Astrocyte of the hippocampus (primary cell): Measurements from ENCODE around the gene ATP8A2.
"Not testable (repeated sequence)": the region's sequence is repeated elsewhere in the genome, so short reads cannot be mapped to it uniquely, and the experiment has no call there.

Experiments used
- DNase-seq: peaks from one replicate; pipeline ENCODE4 v3.0.0; 2011; ENCODE audit warnings: low read depth, low spot score

ATP8A2 gene

DNA sequence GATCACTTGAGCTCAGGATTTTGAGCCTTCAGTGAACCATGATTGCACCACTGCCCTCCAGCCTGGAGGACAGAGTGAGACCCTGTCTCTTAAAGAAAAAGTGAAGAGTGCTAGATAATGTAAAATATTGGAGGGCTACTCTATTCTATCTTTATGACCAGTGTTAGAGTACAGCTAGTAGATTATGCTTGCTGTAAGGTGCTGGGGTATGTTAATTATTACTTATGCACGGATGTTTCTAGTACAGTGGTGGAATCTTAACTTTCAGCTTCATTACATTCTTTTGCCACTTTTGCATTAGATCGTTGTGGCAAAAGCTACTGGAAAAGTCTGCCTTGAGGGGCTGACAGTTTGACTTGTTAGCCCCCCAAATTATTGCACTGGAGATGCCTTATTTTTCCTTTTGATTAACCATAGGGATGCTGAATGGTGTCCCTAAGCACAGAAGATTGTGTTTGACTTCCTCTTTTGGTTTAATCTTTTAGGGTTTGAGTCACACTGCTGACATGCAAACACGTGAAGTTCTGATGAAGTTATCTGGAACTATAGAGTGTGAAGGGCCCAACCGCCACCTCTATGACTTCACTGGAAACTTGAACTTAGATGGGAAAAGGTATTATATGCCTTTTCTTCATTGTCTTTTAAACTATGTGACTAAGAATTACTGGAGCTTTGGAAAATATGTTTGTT, 169.8 kb downstream of the ATP8A2 start:
- no peak for DNase-seq

DNA sequence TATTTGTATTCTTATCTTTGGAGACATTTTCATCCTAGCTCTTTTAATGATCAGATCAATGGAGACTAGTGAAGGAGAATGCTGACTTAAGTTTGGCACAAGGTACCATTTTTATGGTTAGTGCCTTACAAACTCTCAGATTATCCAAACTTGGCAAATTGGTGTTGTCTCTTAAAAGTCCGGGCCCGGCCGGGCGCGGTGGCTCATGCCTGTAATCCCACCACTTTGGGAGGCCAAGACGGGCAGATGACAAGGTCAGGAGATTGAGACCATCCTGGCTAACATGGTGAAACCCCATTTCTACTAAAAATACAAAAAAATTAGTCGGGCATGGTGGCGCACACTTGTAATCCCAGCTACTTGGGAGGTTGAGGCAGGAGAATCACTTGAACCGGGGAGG, 177.2 kb downstream of the ATP8A2 start:
- not testable (repeated sequence) for DNase-seq

DNA sequence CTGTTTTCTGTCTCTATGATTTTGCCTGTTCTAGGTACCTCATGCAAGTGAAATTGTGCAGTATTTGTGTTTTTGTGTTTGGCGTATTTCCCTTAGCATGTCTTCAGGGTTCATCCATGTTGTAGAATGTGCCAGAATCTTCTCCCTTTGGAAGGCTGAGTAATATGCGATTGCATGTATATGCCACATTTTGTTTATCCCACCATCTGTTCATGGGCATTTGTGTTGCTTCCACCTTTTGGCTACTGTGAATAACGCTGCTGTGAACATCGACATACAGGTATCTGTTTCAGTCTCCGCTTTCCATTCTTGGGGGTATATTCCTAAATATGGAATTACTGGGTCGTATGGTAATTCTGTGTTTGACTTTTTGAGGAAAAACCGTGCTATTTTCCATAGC, 190.0 kb downstream of the ATP8A2 start:
- no peak for DNase-seq

DNA sequence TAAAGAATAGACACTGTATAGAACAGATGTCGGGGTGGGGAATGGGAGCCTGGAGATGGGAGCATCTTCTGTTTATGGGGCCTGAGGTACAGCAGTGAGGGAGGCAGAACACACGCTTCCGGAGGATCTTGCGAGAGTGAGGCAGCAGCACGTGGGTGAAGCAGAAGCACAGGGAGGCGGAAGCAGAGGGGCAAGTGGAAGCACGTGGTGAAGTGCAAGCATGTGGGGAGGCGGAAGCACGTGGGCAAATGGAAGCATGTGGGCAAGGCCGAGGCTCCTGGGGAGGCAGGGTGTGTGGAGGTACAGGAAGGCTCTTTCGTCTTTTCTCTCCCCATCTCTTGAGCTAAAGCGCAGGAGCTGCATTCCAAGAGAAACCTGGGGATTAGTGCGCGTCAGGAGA, 198.4 kb downstream of the ATP8A2 start:
- no peak for DNase-seq

DNA sequence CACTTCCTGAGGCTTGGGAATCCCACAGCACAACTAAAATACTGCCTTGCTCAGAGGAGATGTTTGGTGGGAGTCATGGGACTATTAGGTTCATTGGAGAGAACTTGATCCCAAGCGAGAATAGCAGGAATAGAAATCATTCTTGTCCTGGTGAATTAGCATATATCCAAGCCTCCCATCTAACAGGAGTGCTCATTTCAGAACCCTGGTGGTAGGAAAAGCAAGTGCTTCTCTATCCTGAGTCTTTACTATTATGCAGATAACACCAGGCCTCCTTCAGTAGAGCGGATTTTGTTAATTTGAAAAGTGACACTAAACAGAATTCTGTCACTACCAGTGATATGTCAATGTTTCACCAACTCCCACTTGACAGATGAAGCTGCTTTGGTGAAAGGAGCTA, 199.5 kb downstream of the ATP8A2 start:
- DNase-seq = no peak

DNA sequence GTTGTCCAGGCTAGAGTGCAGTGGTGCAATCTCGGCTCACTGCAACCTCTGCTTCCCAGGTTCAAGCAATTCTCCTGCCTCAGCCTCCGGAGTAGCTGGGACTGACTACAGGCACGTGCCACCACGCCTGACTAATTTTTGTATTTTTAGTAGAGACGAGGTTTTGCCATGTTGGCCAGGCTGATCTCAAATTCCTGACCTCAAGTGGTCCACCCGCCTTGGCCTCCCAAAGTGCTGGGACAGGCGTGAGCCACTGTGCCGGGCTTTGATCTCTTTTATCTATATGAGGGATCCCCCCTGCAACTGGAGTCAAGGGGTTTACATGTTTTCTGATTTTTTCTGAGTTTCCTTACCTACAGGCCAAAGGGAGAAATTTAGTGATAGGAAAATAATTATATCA, 200.4 kb downstream of the ATP8A2 start:
- DNase-seq = not testable (repeated sequence)

DNA sequence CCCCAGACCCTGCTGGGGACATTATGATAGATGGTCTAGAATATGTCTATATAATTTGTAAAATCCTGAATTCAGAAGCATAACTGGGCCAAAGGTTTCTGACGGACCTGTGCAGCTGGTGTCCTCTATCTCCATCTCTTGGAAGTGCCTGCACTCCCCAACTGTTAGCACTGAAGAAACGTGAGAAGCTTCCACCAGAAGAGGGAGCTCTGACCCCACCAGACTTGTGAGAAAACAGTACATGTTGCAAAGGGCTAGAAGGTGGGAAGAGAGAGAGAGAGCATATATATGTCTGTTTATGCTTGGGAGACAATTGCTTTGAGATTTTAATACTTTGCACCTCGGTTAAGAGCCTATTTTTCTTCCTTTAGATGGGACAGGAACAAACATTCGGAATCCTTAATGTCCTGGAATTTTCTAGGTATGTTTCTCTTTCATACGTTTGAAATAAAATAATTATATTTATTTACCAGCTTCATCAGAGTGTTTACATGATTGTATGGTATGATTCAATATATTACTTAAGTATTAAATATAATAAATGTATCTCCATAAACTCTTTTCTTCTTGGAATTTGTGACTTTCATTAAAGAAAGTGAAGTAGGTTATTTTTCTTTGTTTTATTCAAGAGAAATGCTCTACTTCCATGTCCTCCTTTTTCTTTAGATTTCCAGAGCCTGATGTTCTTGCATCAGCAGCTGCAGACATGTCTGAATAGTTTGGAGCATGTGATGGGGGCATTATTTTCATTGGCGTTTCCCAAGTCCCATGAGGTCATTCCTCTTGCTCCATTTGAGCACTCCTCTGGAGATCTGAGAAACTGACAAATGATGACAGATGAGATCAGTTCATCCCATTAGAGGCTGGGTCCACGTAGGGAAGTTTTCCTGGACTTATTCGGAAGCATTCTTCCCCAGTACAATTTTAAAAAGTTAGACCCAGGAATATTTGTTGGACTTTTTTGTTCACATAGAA, 202.9 kb downstream of the ATP8A2 start:
- DNase-seq = peak; percentile 93

DNA sequence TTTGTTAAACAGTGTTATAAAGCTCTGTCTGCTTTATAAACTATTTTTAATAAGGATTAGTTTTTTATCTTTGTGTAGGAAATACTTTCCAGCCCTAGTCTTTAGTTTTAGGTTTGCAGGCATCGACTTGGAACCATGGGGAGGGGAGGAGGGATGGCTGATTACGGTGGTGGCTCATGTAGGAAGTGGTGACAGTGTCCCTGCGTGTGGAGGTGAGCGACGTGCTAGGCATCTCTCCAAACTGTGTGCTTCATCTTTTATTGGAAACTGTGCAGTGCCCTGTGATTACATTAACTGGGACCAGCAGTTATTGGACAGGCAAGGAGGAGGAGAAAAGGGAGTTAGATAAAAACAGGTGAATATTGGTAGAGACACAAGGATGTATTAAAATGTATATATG, 203.8 kb downstream of the ATP8A2 start:
- no peak for DNase-seq

DNA sequence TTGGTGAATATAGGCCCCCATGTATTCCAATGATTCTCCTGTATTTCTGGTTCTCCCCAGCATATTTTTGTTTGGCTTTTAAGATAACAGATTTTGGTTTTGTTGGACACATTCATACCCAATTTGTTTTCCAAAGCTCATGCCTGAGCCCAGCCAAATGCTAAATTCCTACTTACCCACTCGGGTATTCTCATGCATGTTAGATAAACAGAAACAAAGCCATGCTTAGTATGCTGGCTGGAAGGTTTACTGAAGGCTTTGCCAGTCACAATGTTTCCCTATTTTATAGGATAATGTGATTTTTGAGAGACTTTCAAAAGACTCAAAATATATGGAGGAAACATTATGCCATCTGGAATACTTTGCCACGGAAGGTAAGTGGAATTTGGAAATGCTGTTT, 206.8 kb downstream of the ATP8A2 start:
- peak; percentile 53 for DNase-seq

DNA sequence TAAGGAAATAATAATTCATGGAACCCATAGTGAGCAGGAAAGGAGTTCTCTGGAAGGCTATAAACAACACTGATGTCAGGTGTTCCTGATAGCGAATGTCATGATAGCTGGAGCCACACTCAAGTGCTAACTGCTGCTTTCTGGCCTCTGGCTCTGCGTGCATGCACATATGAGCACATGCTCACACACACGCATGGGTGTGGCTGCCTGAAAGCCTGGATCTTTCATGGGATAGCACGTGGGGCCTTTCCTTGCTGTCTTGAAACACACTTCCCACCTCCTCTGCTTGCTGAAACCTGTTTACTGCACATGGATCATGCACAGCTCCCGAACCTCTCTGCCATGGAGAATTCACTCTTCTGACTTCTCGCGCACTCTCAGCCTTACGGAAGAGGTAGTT, 207.4 kb downstream of the ATP8A2 start:
- DNase-seq = no peak

DNA sequence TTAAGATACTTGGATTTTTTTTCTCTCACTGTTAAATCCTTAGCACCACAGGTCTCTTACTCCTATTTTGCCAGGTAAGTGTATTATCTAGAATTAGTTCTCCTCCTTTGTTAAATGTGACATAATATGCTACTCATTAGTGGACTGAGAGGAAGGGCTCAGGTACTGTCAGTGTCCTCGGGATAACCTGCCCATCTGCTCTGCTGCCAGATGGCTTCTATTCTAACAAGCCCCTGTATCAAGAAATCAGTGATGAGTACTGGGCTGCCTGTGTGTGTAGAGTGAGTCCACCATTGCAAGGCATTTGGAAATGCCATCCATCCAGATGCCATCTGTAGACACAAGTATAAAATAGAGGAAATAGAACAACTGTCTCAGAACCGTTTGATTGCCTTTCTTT, 209.6 kb downstream of the ATP8A2 start:
- no peak for DNase-seq

DNA sequence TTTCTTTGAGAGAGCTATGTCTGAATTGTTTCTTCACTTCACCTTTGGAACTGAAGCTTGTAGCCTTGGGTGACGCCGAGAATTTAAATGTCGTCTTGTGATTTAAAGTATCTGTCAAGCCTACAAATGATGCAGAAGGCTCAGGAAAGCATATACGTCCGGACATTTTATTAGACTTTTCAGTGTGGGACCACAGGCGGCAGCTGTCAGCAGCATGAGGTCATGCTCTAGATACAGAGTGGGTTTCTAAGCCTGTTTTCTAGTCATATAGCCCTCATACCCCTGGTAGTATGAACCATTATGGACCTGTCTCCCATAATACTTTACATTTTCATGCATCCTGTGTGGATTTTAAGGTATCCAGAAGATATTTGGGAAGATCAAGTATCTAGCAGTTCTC, 212.3 kb downstream of the ATP8A2 start:
- DNase-seq = no peak

DNA sequence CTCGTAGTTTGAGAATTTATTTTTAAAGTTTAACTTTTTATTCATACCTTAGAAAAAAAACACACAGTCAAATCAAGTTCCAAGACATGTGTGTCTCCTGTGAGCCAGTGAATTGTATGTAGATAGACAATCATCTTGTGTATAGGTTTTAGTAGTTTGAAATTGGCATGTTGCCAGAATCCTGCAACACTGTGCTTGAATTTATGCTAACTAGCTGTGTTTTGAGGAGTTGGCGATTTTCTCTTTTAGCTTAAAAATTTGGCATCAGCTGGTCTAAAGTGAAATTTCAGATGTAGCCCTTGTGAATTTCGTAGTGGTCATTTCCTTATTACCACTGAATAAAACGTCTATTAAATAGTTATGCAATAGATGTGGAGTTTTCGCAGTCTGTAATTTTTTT, 213.2 kb downstream of the ATP8A2 start:
- no peak for DNase-seq

DNA sequence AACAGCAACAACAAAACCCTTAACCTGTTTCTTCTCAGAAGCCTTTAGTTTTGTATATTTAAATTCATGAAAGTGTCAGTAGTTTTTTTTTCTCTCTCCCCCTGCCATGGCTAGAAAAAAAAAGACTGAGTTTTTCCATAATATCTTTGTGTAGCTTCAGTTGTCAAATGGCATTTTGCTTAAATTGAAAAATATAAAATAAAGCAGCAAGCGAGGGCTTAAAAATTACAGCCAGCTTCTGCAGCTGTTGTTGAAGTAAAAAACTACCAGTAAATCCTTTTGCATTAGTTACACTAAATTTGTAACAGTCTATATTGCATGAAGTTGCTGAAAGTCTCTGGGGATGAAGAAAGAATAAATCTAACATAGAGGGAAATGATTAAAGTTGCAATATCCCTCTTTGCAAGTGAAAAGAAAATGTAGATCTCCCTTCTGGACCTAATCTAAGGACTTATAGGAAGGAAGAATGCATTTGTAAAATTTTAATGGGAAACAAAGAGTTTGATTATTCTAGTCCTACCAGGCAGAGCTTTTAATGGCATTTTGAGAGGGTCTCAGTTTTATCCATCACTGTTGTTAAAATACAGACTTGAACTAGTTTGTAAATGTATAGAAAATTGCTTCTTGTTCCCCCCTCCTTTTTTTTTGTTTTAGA, 215.7 kb downstream of the ATP8A2 start:
- no peak for DNase-seq

DNA sequence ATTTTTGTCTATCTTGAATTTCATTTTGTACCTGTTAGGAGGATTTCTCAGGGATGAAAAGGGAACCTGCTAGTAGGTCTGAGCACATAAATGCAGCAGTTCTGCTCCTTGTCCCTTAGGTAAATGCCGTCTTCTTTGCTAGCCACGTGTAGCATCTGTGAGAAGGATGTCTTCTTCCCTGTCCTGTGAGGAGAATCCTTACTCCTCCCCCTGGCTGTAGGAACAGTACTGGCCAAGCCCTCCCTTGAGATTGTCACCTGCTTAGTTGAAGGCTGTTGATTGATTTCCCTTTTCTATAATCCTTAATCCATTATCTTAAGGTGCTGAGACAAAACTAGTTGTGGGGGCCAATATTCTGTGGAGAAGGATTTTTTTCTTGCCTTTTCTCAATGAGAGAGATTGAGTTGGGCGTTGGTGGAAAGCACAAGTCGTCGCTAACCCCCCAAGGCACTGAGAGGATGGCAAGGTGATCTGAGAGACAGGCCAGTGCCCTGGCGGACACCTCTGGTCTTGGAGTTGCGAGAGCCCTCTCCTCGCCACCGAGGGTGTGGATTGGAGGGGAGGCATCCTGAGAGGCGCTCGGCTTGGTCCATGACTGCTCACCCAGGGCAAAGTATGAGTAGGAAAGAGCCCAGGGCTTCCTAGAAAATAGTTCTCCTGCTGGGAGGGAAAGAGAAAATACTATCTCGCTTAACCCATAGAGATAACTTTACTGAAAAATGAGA, 216.7 kb downstream of the ATP8A2 start:
- DNase-seq = no peak

DNA sequence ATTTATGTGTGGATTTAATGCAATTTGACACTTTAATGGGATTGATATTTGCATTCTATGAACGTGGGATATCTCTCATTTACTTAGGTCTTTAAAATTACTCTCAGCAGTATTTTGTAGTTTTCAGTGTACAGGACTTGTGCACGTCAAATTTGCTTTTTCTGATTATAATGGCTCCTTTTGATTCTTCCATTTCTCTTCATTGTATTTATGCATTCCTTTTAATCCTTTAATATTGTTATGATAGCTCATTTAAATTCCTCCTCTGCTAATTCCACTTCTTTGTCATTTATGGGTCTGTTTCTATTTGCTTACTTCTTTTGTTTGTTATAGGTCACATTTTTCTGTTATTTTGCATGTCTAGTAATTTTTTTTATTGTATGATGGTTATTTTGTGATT, 226.6 kb downstream of the ATP8A2 start:
- no peak for DNase-seq

DNA sequence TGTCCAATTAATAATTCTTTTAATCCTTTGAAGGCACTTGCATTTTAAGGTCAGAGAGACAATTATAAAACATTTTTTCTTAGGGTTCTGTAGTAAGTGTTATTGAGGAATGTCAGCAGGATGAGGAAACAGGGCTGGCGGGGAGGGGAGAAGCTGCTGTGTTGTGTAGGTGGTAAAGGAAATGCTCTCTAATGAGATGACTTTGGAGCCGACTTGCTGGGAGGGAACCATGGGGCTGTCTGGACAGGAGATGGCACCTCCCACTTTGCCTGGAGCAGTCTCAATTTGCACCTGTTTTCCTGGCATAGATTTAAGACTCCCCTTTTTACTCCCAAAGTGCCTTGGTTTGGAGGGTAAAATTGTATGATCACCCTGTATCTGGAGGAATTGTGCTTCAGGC, 230.4 kb downstream of the ATP8A2 start:
- no peak for DNase-seq

DNA sequence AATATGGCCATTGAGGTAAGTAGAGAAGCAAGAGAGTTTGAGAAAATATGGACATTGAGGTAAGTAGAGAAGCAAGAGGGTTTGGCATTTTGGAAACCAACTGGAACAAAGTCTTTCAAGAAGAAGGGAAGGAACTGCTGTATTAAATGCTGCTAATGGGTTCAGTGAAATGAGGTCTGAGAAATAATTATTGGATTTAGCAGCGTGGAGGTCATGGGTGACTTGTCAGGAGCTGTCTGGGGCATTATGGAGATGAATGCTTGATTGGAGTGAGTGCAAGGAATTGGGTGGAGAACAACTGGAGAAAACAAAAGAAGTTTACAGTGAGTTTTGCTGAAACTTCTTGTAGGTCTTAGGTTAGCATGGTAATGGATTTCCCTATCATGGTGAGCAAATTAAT, 232.3 kb downstream of the ATP8A2 start:
- no peak for DNase-seq

DNA sequence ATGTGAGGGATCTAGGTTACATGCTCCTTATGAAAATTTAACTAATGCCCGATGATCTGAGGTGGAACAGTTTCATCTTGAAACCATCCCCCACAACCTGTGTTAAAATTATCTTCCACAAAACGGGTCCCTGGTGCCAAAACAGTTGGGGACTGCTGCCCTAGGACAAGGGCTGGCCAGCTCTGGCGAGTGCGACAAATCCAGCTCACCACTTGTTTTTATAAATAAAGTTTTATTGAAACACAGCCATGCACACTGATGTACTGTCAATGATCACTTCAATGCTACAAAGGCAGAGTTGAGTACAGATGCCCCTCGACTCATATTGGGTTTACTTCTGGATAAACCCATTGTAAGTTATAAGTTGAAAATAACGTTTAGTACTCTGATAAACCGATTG, 235.3 kb downstream of the ATP8A2 start:
- DNase-seq = no peak

DNA sequence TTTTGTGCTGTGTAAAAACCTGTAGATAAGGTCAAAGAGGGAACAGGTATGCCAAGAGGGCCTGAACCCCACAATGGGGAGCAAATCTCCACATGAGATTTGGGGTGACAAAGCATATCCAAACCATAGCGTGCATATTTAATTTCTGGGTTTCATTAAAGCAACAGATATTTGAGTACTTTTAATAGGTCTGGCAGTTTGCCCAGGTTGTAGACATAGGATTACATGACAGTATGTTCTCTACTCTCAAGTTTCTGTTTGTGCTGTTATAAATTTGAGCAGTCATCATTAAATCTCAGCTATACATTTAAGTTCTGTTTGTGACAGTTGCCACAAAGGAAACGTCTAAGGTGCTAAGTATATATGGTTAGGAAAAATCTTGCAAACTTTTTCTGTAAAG, 236.4 kb downstream of the ATP8A2 start:
- no peak for DNase-seq

DNA sequence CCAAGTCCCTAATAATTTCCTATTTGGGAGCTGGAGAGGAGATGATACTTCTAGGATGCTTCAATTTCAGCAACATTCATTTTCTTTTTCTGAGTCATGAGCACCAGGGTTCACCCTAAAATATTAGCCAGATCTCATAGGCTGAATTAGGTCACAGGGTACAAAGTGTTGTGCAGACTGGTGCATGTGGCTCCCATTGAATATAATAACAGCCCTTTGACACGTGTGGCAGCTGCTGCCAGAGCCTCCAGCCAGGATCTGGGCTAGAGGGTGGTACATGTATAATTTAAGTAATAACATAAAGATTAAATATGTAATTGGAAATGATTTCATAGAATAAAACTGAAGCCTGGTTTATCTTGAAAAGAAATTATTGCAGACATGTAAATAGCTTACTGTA, 244.9 kb downstream of the ATP8A2 start:
- DNase-seq = no peak

DNA sequence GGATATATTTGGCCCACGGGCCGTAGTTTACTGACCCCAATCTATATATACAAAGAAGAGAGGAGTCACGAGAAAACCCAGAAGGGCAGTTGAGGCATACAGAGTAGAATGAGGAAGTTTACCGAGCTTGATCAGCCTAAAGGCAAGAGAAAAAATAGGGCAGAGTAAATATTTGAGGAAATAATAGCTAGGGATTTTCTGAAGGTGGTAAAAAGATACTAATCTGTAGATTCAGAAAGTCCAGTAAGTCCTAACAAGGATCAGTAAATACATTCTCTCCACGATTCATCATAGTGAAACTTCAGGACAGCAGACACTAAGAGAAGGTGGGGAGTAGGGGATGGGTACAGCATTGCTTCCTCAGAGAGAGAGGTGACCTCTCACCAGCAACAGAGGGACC, 248.1 kb downstream of the ATP8A2 start:
- DNase-seq = no peak
